ENCODE results near the gene STX4.

- TF ChIP-seq CTCF (IDR thresholded peaks at IDR 0.05; ENCODE audit: low read length) (no peak), EZH2 (IDR thresholded peaks at IDR 0.05; ENCODE audit: borderline replicate concordance, low read length) (no peak)
Measured at GRCh38 chr16:31076319-31076718, 43.0 kb downstream of the STX4 start.

All from OCI-LY1 (cell line).